SK-N-SH treated with all-trans-retinoic acid at 6 μM for 48 hours (cell line): ENCODE data around the gene CYP2A13.
A peak's percentile ranks its signal among the peaks of the same experiment; 100 is the strongest.
"Not testable (repeated sequence)": the region's sequence is repeated elsewhere in the genome, so short reads cannot be mapped to it uniquely, and the experiment has no call there.

Experiments used
- ATAC-seq: fragments of 200-7000 bp; cut with Tn5 transposase; 3 replicates; pipeline ENCODE4 v1.9.1; 2020; ENCODE audit warnings: mild to moderate bottlenecking, moderate library complexity
- ARNTL ChIP-seq: fragments of 450-650 bp; formaldehyde crosslinking; IDR thresholded peaks from 2 replicates; pipeline ENCODE4 v1.5.0; 2020; ENCODE audit warnings: low read depth, mild to moderate bottlenecking, moderate library complexity, borderline replicate concordance
- BACH2 ChIP-seq: fragments of 250-450 bp; sonication (Bioruptor Pico); IDR thresholded peaks from 2 replicates; pipeline ENCODE4 v1.9.0; 2021; ENCODE audit warnings: mild to moderate bottlenecking, borderline replicate concordance
- CREB5 ChIP-seq: fragments of 250-450 bp; sonication (Bioruptor Pico); IDR thresholded peaks from 2 replicates; pipeline ENCODE4 v1.5.1; 2020; ENCODE audit warnings: low read depth, mild to moderate bottlenecking, moderate library complexity
- CSDC2 ChIP-seq: fragments of 250-450 bp; sonication (Bioruptor Pico); IDR thresholded peaks from 2 replicates; pipeline ENCODE4 v1.5.0; 2020; ENCODE audit warnings: mild to moderate bottlenecking, moderate library complexity
- ESRRG ChIP-seq: fragments of 250-450 bp; sonication (Bioruptor Pico); IDR thresholded peaks from 2 replicates; pipeline ENCODE4 v1.6.1; 2021; ENCODE audit warnings: mild to moderate bottlenecking
- GLIS3 ChIP-seq: fragments of 250-450 bp; sonication (Bioruptor Pico); IDR thresholded peaks from 2 replicates; pipeline ENCODE4 v1.5.0; 2020; ENCODE audit warnings: mild to moderate bottlenecking, moderate library complexity
- ISL1 ChIP-seq: fragments of 250-450 bp; sonication (Bioruptor Pico); IDR thresholded peaks from 2 replicates; pipeline ENCODE4 v2.1.2; 2022; ENCODE audit warnings: mild to moderate bottlenecking, moderate library complexity
- OSR1 ChIP-seq: fragments of 250-450 bp; sonication (Bioruptor Pico); IDR thresholded peaks from 2 replicates; pipeline ENCODE4 v1.8.0; 2022; ENCODE audit warnings: moderate library complexity, mild to moderate bottlenecking, inconsistent platforms
- PPARA ChIP-seq: fragments of 250-450 bp; sonication (Bioruptor Pico); IDR thresholded peaks from 2 replicates; pipeline ENCODE4 v1.5.0; 2020; ENCODE audit warnings: mild to moderate bottlenecking, borderline replicate concordance
- RARB ChIP-seq: fragments of 250-450 bp; sonication (Bioruptor Pico); IDR thresholded peaks from 2 replicates; pipeline ENCODE4 v1.8.0; 2021; ENCODE audit warnings: mild to moderate bottlenecking, moderate library complexity
- SNAI2 ChIP-seq: fragments of 250-450 bp; sonication (Bioruptor Pico); IDR thresholded peaks from 2 replicates; pipeline ENCODE4 v1.5.0; 2020; ENCODE audit warnings: mild to moderate bottlenecking, moderate library complexity
- TCF4 ChIP-seq: fragments of 250-450 bp; sonication (Bioruptor Pico); IDR thresholded peaks from 2 replicates; pipeline ENCODE4 v1.8.0; 2021; ENCODE audit warnings: mild to moderate bottlenecking, moderate library complexity, borderline replicate concordance
- TOX ChIP-seq: fragments of 250-450 bp; sonication (Bioruptor Pico); IDR thresholded peaks from 2 replicates; pipeline ENCODE4 v1.8.0; 2021; ENCODE audit warnings: mild to moderate bottlenecking, moderate library complexity, borderline replicate concordance
- ZC3H10 ChIP-seq: fragments of 250-450 bp; sonication (Bioruptor Pico); IDR thresholded peaks from 2 replicates; pipeline ENCODE4 v1.5.1; 2021; ENCODE audit warnings: mild to moderate bottlenecking, moderate library complexity
- ZFP3 ChIP-seq: fragments of 250-450 bp; sonication (Bioruptor Pico); IDR thresholded peaks from 2 replicates; pipeline ENCODE4 v1.5.0; 2020; ENCODE audit warnings: mild to moderate bottlenecking, moderate library complexity
- ZFP30 ChIP-seq: fragments of 450-650 bp; formaldehyde crosslinking; IDR thresholded peaks from 2 replicates; pipeline ENCODE4 v1.5.0; 2022; ENCODE audit warnings: mild to moderate bottlenecking, moderate library complexity
- ZNF565 ChIP-seq: fragments of 450-650 bp; formaldehyde crosslinking; conservative IDR thresholded peaks from 2 replicates; pipeline ENCODE4 v1.5.0; 2020; ENCODE audit warnings: low read depth, mild to moderate bottlenecking, moderate library complexity
- ZNF70 ChIP-seq: fragments of 450-650 bp; formaldehyde crosslinking; IDR thresholded peaks from 2 replicates; pipeline ENCODE4 v1.5.0; 2020; ENCODE audit warnings: mild to moderate bottlenecking, moderate library complexity
- TF ChIP-seq, protein P1 (sequence below): fragments of 250-450 bp; sonication (Bioruptor Pico); IDR thresholded peaks from 2 replicates; pipeline ENCODE4 v1.8.0; 2021; ENCODE audit warnings: low read depth, mild to moderate bottlenecking, moderate library complexity, borderline replicate concordance
- TF ChIP-seq, protein P2 (sequence below): fragments of 250-450 bp; sonication (Bioruptor Pico); IDR thresholded peaks from 2 replicates; pipeline ENCODE4 v1.8.0; 2020; ENCODE audit warnings: mild to moderate bottlenecking, moderate library complexity, borderline replicate concordance

Gene CYP2A13

GRCh38 chr19:41120929-41121911, 33.0 kb downstream of the CYP2A13 start:
- ATAC-seq, result not testable (repeated sequence)

GRCh38 chr19:41122846-41123245, 34.6 kb downstream of the CYP2A13 start:
- not testable (repeated sequence) for ATAC-seq

DNA sequence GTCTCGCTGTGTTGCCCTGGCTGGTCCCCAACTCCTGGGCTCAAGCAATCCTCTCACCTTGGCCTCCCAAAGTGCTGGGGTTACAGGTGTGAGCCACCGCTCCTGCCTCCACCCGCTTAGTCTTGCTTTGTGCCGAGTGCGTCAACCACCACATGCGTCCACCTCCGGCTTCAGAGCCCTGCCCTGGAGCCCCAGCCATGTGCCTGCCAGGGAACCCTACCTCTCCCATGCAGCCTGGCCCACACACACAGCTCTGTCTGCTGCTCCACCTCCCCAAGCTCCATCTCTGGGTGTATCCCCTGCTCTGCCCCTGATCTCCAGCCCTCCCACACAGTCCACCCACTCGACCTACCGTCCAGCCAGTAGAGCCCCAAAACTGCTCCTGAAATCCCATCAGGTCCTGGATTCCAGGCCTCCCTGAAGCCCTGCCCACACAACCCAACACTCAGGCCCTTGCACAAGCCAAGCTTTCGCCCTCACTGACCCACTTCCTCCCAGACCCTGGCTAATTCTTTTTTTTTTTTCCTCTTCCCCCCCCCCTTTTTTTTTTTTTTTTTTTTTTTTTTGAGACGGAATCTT, 35.6 kb downstream of the CYP2A13 start:
- ATAC-seq, result no peak
- no peak for TF ChIP-seq CSDC2 (CRISPR knock-in tag)
- no peak for TF ChIP-seq BACH2 (CRISPR knock-in tag)
- no peak for TF ChIP-seq ESRRG
- TF ChIP-seq SNAI2 (CRISPR knock-in tag), result no peak
- no peak for TF ChIP-seq ARNTL (CRISPR knock-in tag)
- TF ChIP-seq ZNF565 (CRISPR knock-in tag), result no peak
- TF ChIP-seq TCF4 (CRISPR knock-in tag), result no peak
- no peak for TF ChIP-seq ZFP3 (CRISPR knock-in tag)
- TF ChIP-seq CREB5 (CRISPR knock-in tag), result no peak
- TF ChIP-seq OSR1 (CRISPR knock-in tag), result no peak
- no peak for TF ChIP-seq ZC3H10
- TF ChIP-seq RARB (CRISPR knock-in tag), result no peak
- TF ChIP-seq ZNF70 (CRISPR knock-in tag), result no peak
- no peak for TF ChIP-seq ZFP30 (CRISPR knock-in tag)
- no peak for TF ChIP-seq TOX (CRISPR knock-in tag)
- TF ChIP-seq PPARA (CRISPR knock-in tag), result no peak
- TF ChIP-seq, protein P1, sequence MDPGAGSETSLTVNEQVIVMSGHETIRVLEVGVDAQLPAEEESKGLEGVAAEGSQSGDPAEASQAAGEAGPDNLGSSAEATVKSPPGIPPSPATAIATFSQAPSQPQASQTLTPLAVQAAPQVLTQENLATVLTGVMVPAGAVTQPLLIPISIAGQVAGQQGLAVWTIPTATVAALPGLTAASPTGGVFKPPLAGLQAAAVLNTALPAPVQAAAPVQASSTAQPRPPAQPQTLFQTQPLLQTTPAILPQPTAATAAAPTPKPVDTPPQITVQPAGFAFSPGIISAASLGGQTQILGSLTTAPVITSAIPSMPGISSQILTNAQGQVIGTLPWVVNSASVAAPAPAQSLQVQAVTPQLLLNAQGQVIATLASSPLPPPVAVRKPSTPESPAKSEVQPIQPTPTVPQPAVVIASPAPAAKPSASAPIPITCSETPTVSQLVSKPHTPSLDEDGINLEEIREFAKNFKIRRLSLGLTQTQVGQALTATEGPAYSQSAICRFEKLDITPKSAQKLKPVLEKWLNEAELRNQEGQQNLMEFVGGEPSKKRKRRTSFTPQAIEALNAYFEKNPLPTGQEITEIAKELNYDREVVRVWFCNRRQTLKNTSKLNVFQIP (CRISPR knock-in tag), result no peak
- no peak for TF ChIP-seq GLIS3 (CRISPR knock-in tag)
- TF ChIP-seq, protein P2, sequence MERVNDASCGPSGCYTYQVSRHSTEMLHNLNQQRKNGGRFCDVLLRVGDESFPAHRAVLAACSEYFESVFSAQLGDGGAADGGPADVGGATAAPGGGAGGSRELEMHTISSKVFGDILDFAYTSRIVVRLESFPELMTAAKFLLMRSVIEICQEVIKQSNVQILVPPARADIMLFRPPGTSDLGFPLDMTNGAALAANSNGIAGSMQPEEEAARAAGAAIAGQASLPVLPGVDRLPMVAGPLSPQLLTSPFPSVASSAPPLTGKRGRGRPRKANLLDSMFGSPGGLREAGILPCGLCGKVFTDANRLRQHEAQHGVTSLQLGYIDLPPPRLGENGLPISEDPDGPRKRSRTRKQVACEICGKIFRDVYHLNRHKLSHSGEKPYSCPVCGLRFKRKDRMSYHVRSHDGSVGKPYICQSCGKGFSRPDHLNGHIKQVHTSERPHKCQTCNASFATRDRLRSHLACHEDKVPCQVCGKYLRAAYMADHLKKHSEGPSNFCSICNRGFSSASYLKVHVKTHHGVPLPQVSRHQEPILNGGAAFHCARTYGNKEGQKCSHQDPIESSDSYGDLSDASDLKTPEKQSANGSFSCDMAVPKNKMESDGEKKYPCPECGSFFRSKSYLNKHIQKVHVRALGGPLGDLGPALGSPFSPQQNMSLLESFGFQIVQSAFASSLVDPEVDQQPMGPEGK (CRISPR knock-in tag), result no peak
- no peak for TF ChIP-seq ISL1 (CRISPR knock-in tag)
- TF ChIP-seq, all 23 proteins: peak for 0

DNA sequence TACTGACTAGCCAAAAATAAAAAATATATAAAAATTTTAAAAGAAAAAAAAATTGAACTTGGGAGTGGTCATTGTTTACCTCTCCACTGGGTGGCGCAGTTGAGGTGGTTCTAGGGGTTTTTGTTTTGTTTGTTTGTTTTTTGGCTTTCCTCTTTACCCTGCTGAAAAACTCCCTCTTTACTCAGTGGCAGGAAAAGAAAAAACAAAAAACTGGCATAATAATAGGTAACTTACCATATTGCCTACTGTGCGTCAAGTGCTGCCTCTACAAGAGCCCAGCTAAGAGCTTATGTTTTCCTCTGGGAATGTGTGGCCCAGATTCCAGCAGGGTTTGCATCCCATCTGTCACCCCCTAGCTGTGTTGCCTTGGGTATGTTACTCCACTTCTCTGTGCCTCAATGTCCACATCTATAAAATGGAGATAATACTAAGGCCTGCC, 38.5 kb downstream of the CYP2A13 start:
- not testable (repeated sequence) for ATAC-seq

GRCh38 chr19:41127362-41127761, 39.1 kb downstream of the CYP2A13 start:
- ATAC-seq, result not testable (repeated sequence)

DNA sequence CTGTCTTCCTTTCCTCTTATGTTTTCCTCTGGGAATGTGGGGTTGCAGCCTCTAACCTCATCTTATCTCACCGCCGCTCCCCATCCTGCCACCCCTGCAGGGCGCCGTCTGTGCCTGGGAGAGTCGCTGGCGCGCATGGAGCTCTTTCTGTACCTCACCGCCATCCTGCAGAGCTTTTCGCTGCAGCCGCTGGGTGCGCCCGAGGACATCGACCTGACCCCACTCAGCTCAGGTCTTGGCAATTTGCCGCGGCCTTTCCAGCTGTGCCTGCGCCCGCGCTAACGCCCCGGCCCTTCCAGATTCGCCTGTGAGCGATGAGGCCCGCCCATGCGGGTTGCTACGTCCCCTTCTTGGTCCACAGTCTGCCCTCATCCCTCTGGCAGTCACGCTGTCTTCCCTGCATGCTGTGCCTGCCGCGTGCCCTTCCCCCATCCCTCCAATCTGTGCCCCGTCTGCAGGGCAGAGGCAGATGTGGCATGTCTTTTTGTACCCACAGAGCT, 39.6 kb downstream of the CYP2A13 start:
- peak; percentile 93 for ATAC-seq
